HG02981 (cell line): ENCODE measurements around the gene LRRC4C.
A peak's percentile ranks its signal among the peaks of the same experiment; 100 is the strongest.

Experiments used
- ATAC-seq: cut with Tn5 transposase; IDR thresholded peaks from one replicate; pipeline ENCODE4 v1.9.1; 2021; ENCODE audit warnings: mild to moderate bottlenecking, moderate library complexity; ENCODE audit not compliant: unreplicated experiment

The LRRC4C gene

GRCh38 chr11:40314327-40314726, 1145.1 kb downstream of the LRRC4C start:
- no peak for ATAC-seq

- peak; percentile 72 for ATAC-seq
Measured at GRCh38 chr11:40306938-40307548, 1152.4 kb downstream of the LRRC4C start.

GRCh38 chr11:40302669-40303068, 1156.8 kb downstream of the LRRC4C start:
- ATAC-seq, result no peak

GRCh38 chr11:40295466-40295865, 1164.0 kb downstream of the LRRC4C start:
- ATAC-seq, result no peak

DNA sequence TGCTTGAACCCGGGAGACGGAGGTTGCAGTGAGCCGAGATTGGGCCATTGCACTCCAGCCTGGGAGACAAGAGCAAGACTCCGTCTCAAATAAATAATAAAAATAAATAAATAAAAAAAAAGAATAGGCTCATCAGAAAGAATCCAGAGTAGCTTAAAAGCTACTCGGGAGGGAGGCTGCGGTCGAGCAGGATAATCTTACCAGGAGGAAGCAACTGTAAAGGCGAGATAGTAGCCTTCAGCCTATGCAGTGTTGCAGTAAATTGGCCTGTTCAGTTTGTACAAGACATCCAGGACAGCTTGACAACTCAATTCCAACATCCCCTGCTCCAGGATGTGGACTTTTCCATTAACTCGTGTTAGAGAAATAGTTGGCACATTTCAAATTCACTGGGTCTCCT, 1164.7 kb downstream of the LRRC4C start:
- ATAC-seq, result no peak

DNA sequence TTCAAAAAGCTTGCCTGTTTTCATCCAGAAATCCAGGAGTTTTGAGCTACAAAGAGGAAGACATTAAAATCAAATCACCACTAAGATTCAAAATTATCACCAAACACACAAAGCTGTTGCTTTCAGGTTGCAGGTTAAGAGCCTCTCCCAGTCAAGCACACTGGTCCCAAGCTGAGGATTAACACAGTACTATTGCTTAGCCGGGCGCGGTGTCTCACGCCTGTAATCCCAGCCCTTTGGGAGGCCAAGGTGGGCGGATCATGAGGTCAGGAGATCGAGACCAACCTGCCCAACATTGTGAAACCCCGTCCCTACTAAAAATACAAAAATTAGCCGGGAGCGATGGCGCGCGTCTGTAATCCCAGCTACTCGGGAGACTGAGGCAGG, 1165.1 kb downstream of the LRRC4C start:
- peak; percentile 8 for ATAC-seq

GRCh38 chr11:40293655-40294348, 1165.7 kb downstream of the LRRC4C start:
- ATAC-seq, result peak; percentile 98

- no peak for ATAC-seq
Measured at GRCh38 chr11:40292721-40293508, 1166.5 kb downstream of the LRRC4C start.

- no peak for ATAC-seq
Measured at GRCh38 chr11:40291741-40292140, 1167.7 kb downstream of the LRRC4C start.

- no peak for ATAC-seq
Measured at GRCh38 chr11:40291329-40291728, 1168.1 kb downstream of the LRRC4C start.

- ATAC-seq, result no peak
Measured at GRCh38 chr11:40290171-40290631, 1169.3 kb downstream of the LRRC4C start.

- no peak for ATAC-seq
Measured at GRCh38 chr11:40289370-40289769, 1170.1 kb downstream of the LRRC4C start.

- no peak for ATAC-seq
Measured at GRCh38 chr11:40287916-40288803, 1171.3 kb downstream of the LRRC4C start.

GRCh38 chr11:40286137-40286536, 1173.3 kb downstream of the LRRC4C start:
- ATAC-seq, result no peak

DNA sequence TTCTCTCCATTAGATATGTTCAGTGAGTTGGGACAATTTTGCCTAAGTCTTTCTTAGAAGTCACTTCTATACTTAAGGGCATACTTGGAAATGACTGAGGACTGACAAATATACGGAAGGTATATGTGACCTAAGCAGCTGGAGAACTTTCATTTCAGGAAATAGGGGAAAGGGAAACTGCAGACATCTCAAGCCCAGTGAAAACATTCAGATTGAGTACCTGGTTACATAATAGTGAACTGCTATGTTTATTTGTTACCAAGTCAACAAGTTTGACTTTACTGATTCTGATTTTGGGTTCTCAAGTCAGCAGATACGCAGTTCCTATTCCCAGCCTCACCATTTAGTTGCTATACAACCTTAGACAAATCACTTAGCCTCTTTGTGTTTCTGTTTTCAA, 1173.9 kb downstream of the LRRC4C start:
- no peak for ATAC-seq

DNA sequence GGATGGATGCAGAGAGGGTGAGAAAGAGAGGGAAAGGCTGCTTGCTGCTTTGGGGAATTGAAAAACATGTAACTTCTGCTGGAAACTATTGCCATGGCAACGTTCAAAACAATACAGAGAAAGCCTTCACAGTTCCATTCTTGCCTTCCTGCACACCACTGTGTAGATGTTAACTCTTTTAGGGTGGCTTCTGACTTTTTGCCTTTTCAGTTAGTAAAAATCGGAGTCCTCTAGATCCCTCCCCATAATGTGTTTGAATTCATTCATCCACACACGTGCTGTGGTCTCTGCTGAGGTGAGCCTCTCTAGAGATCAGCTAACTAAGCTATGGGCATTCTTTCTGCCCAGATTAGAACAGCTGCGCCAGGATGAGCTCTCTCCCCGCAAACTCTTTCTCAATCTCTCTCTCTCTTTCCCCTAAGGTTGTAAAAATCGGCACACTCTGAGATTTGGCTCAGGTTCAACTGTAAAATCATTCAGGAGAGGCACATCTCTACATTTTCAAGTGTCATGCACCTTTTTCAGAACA, 1178.3 kb downstream of the LRRC4C start:
- ATAC-seq, result no peak

DNA sequence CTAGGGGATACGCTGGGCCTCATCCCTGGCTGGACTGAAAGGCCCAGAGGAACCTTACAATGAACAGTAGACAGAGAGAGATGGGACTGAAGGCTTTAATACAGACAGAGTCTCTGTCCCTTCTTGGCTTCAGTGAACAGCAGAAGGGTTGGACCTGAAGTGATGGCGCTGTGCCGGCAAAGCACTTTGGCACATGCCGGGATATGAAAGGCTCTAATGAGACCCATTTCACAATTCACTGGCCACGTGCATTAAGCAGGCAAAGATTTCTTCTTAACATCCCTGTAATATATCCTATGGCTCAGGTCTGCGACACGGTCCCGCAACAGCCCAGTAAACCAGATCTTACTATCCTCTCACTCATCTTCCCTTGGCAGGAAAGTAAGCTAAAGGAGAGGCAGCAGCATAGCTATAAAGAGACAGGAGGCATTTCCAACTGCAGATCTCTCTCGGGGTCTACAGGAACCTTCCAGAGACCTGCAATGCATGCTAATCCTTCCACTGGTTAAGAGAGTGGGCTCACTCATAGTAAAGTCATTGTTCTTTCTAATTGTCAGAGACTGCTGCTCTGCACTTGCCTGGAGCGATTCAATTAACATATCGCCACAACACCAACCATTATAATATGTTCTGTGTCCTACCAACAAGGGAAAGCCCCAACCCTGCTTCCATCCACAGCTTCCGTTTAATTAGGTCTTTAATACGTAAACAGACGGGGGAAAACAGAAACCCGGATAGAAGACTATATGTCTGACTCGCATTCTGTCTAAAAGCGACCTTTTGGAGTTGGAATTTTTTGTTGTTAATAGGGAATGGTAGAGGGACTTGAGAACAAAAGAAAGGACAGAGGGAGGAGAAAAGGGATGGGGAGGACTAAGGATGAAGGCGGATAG, 1179.0 kb downstream of the LRRC4C start:
- no peak for ATAC-seq

GRCh38 chr11:40276960-40277359, 1182.5 kb downstream of the LRRC4C start:
- ATAC-seq, result no peak

DNA sequence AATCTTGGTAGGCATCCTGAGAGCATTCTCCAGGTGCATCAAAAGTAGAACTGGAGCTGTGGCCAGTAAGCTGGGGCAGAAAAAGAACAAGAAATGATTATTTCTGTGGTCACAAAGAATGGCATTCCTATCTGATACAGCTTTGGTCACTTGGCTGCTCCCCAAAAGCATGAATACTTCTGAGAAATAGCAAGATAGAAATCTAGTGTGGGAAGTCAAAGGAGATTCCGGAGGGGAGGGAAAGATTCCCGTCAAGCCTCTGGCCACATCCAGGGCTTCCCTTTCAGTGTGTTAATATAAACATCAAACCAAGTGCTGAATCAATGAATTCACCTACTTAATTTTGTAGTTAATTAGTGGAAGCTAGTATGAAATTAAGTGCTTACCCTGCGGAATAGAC, 1185.4 kb downstream of the LRRC4C start:
- ATAC-seq, result no peak
